Daoy (cell line): ENCODE data around the gene LRFN5. TPM values are rescaled to one million over a fixed set of nuclear protein-coding genes. Genes with fewer than 3 reads are reported as not detected.
"Not testable (repeated sequence)": the region's sequence is repeated elsewhere in the genome, so short reads cannot be mapped to it uniquely, and the experiment has no call there.

ENCODE experiments used
- DNase-seq: peaks from one replicate; pipeline ENCODE4 v3.0.0-alpha.2; 2015; ENCODE audit warnings: low read depth
- total RNA-seq: library from RNA; depleted of rRNA; stranded (reverse); fragments of >200 nt; shearing (Covaris generic); gene quantifications from 2 replicates; pipeline ENCODE4 v1.2.3, GENCODE V29; 2014; rRNA removed

The LRFN5 gene
- 2.0 and 2.8 TPM in 2 replicates for total RNA-seq

GRCh38 chr14:41606532-41607303, at the start of gene LRFN5:
TSS of gene LRFN5 (plus strand) at chr14:41606876.
- peak; percentile 74 for DNase-seq

GRCh38 chr14:41558490-41558889, 48.2 kb upstream of the LRFN5 start:
- DNase-seq = no peak

GRCh38 chr14:41566864-41567263, 39.8 kb upstream of the LRFN5 start:
- not testable (repeated sequence) for DNase-seq

GRCh38 chr14:41568979-41569378, 37.7 kb upstream of the LRFN5 start:
- no peak for DNase-seq

GRCh38 chr14:41570415-41571155, 36.1 kb upstream of the LRFN5 start:
- DNase-seq = no peak

- no peak for DNase-seq
Measured at GRCh38 chr14:41586237-41586636, 20.4 kb upstream of the LRFN5 start.

GRCh38 chr14:41597647-41598046, 9.0 kb upstream of the LRFN5 start:
- DNase-seq = no peak

GRCh38 chr14:41599805-41600385, 6.8 kb upstream of the LRFN5 start:
- DNase-seq = not testable (repeated sequence)

GRCh38 chr14:41604721-41605531, 1.8 kb upstream of the LRFN5 start:
- DNase-seq = peak; percentile 90

- DNase-seq = peak; percentile 70
Measured at GRCh38 chr14:41605550-41606281, 960 bp upstream of the LRFN5 start.

GRCh38 chr14:41606282-41606531, 469 bp upstream of the LRFN5 start:
- DNase-seq = no peak

- no peak for DNase-seq
Measured at GRCh38 chr14:41607304-41607775, 664 bp downstream of the LRFN5 start.

GRCh38 chr14:41607966-41608663, 1.4 kb downstream of the LRFN5 start:
- DNase-seq = peak; percentile 44

- DNase-seq = peak; percentile 18
Measured at GRCh38 chr14:41608681-41609390, 2.2 kb downstream of the LRFN5 start.

GRCh38 chr14:41609704-41610183, 3.1 kb downstream of the LRFN5 start:
- peak; percentile 92 for DNase-seq

- DNase-seq = no peak
Measured at GRCh38 chr14:41615011-41615595, 8.4 kb downstream of the LRFN5 start.

GRCh38 chr14:41623736-41624135, 17.1 kb downstream of the LRFN5 start:
- DNase-seq = no peak

GRCh38 chr14:41629876-41630275, 23.2 kb downstream of the LRFN5 start:
- no peak for DNase-seq

- DNase-seq = no peak
Measured at GRCh38 chr14:41634286-41634685, 27.6 kb downstream of the LRFN5 start.
